GM19025 (cell line): ENCODE data around the gene ARHGAP36.

Source experiments
- ATAC-seq: cut with Tn5 transposase; IDR thresholded peaks from one replicate; pipeline ENCODE4 v1.9.1; 2021; ENCODE audit warnings: mild to moderate bottlenecking, low read depth, moderate library complexity; ENCODE audit not compliant: unreplicated experiment

Gene ARHGAP36

GRCh38 chrX:131068945-131069719, 11.0 kb downstream of the ARHGAP36 start:
- ATAC-seq = no peak

- ATAC-seq = no peak
Measured at GRCh38 chrX:131072871-131073571, 14.9 kb downstream of the ARHGAP36 start.

DNA sequence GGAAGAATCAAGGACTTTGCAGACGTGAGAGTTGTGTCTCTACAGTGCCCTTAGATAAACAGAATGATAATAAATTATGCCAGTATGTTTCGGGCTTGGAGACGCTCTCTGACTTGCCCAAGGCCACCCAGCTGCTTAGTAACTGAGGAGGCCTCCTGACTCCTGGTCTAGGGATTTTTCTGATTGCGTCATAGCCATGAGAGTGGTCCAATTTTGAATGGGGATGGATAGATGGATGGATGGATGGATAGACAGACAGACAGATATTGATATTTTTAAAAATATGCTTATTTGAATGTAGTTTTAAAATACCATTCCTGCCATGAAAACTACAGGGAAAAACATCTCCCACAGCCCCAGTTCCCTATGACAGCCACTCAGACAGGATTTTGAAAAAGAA, 15.5 kb downstream of the ARHGAP36 start:
- ATAC-seq = no peak

- no peak for ATAC-seq
Measured at GRCh38 chrX:131081772-131082740, 23.9 kb downstream of the ARHGAP36 start.

GRCh38 chrX:131083510-131084142, 25.5 kb downstream of the ARHGAP36 start:
- no peak for ATAC-seq

- ATAC-seq = no peak
Measured at GRCh38 chrX:131084145-131084544, 26.0 kb downstream of the ARHGAP36 start.

DNA sequence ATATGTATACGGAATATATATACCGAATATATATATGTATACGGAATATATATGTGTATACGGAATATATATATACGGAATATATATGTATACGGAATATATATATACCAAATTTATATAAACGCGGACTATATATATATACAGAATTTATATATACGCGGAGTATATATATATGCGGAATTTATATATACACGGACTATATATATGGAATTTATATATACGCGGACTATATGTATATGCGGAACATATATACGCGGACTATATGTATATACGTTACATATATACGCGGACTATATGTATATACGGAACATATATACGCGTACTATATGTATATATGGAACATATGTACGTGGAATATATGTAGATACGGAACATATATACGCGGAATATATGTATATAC, 78.6 kb downstream of the ARHGAP36 start:
- ATAC-seq = no peak

- ATAC-seq = no peak
Measured at GRCh38 chrX:131139072-131139471, 80.9 kb downstream of the ARHGAP36 start.
